ENCODE measurements around the gene ICAM1. TPM values are rescaled to one million over a fixed set of nuclear protein-coding genes. Genes with fewer than 3 reads are reported as not detected.

ICAM1 gene
- total and polyA plus RNA-seq, 2 of the 8 experiments (the other 6 are each of a cell fraction or from before 2014, with no cell fraction given), result 4.0 to 9.4 TPM

DNA sequence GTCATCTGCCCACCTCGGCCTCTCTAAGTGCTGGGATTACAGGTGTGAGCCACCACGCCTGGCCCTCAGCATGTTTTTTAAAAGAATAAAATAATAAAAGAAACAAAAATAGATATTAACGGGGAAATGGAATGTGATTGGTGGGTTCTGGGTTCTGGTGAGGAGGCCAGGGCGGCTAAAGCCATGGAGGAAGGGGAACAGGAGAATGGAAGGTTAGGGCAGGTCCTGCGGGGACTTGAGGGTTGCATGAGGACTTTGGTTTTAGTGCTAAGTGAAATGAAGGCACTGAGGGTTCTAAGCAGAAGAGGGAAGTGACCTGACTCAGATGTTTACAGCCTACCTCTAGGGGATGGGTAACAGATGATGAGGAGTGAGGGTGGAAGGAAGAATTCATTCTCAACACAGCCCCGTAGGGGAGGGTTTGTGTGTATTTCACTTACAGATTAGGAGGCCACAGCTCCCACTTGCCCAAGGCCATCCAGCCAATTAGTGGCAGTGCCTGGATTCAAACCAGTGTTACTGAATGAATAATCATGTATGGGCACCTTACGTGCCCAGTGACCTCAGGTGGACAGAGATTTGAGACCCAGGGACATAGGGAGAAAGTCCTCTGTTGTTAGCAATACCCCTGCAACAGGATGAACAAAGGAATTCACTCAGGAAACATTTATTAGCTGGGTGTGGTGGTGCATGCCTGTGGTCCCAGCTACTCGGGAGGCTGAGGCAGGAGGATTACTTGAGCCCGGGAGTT, 25.6 kb upstream of the ICAM1 start (continued):
- TF ChIP-seq HDAC2 (IDR thresholded peaks at IDR 0.05; ENCODE audit: borderline replicate concordance in 1 of 2, low read depth in 2 of 2, low read length in 2 of 2) (no peak), SRF (IDR thresholded peaks at IDR 0.05; ENCODE audit: low read depth, low read length) (no peak), CHD2 (IDR thresholded peaks at IDR 0.05; ENCODE audit: low read length) (no peak), CTBP2 (IDR thresholded peaks at IDR 0.05; ENCODE audit: borderline replicate concordance, insufficient read depth, insufficient read length, low read length) (no peak), SUZ12 (IDR thresholded peaks at IDR 0.05; ENCODE audit: low read length) (no peak), POLR2A (IDR thresholded peaks at IDR 0.05; ENCODE audit: control extremely low read depth in 1 of 2, low read depth in 2 of 2, low read length in 2 of 2) (no peak), RFX5 (IDR thresholded peaks at IDR 0.05; ENCODE audit: borderline replicate concordance, low read depth, low read length) (no peak), TAF1 (IDR thresholded peaks at IDR 0.05; ENCODE audit: low read depth, low read length) (no peak)

Measured in H1 (cell line).